Measurements from ENCODE around the gene TAF6.
A peak's percentile ranks its signal among the peaks of the same experiment; 100 is the strongest.

Gene TAF6

DNA sequence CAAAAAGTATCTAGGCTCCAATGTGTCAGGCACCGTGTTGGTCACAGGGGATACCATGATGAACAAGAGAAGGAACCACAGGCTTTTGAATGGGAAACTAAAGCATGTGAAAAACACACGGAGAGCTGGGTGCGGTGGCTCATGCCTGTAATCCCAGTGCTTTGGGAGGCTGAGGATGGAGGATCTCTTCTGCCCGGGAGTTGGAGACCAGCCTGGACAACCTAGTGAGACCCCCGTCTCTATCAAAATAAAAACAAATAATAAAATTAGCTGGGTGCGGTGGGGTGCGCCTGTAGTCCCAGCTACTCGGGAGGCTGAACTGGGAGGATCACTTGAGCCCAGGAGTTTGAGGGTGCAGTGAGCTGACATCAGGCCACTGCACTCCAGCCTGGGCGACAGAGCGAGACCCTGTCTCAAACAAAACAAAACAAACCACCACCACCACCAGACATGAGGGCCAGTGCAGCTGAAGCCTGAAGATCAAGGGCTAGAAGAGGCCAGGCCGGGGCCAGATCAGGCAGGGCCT, 31.0 kb downstream of the TAF6 start:
- TF ChIP-seq, protein P1, sequence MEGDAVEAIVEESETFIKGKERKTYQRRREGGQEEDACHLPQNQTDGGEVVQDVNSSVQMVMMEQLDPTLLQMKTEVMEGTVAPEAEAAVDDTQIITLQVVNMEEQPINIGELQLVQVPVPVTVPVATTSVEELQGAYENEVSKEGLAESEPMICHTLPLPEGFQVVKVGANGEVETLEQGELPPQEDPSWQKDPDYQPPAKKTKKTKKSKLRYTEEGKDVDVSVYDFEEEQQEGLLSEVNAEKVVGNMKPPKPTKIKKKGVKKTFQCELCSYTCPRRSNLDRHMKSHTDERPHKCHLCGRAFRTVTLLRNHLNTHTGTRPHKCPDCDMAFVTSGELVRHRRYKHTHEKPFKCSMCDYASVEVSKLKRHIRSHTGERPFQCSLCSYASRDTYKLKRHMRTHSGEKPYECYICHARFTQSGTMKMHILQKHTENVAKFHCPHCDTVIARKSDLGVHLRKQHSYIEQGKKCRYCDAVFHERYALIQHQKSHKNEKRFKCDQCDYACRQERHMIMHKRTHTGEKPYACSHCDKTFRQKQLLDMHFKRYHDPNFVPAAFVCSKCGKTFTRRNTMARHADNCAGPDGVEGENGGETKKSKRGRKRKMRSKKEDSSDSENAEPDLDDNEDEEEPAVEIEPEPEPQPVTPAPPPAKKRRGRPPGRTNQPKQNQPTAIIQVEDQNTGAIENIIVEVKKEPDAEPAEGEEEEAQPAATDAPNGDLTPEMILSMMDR (conservative IDR thresholded peaks at IDR 0.05; ENCODE audit: low read depth), result no peak
- peak overlapping the region; percentile 85 for H3K27ac ChIP-seq
- DNase-seq (ENCODE audit: low spot score), result no peak
- ChIA-PET POLR2A (ENCODE audit: low non-redundant PET) (interaction anchor here (0.7 to 1.5 kb wide), 2 partner anchors 12 to 573 kb away, joined by 4 to 10 read pairs; no protein-coding TSS in a partner anchor), CTCF (no interaction called here)

DNA sequence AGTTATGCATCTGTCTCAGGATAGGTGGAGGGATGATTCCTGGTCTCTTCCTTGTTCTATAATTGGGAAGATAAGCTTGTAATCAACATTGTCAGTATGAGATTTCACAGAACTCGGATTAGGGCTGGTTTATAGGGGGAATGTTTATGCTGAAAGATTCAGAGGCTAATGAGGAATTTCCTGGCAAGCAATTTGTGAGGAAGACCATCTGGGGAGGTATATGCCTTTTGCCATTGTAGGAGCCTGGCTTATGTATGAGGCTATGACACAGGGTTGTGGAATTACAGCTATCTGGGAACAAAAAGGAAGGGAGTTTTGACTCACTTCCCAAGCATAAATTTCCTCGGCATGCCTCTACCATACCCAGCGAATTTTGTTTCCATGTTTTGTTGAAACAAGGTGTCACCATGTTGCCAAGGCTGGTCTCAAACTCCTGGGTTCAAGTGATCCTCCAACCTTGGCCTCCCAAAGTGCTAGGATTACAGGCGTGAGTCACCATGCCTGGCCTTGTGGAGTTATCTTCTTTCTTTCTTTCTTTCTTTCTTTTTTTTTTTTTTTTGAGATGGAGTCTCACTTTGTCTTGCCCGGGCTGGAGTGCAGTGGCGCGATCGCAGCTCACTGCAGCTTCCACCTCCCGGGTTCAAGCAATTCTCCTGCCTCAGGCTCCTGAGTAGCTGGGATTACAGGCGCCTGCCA, 32.0 kb downstream of the TAF6 start:
- peak; percentile 70 for DNase-seq (ENCODE audit: low spot score)
- TF ChIP-seq, protein P1 (conservative IDR thresholded peaks at IDR 0.05; ENCODE audit: low read depth), result no peak
- POLR2A ChIA-PET (ENCODE audit: low non-redundant PET), result interaction anchor here (0.7 to 1.5 kb wide), 3 partner anchors 13 to 574 kb away, joined by 4 to 10 read pairs (median 4); no protein-coding TSS in a partner anchor
- H3K27ac ChIP-seq, result peak overlapping the region; percentile 85
- CTCF ChIA-PET, result no interaction called here

DNA sequence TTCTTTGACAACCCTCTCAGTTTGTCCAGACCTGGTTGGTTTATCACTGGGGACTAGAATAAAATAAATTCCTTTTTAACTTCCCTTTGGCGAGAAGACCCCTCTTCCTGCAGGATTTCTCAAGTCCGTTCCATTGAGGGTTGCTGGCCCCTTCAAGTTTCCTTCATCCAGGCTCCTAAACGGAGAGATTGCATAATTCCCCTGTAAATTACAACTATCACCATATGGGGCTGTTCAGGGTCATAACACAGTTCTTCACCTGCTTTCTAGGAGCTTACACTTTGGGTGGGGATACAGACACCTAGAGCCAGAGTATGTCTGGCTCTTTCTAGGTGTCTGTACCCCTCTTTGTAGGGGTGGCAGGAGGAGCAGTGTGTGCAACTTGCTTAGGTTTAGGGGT, 33.6 kb downstream of the TAF6 start:
- TF ChIP-seq, protein P1 (conservative IDR thresholded peaks at IDR 0.05; ENCODE audit: low read depth), result no peak
- DNase-seq (ENCODE audit: low spot score), result no peak
- POLR2A ChIA-PET (ENCODE audit: low non-redundant PET), result no interaction called here
- H3K27ac ChIP-seq, result peak overlapping the region; percentile 85
- CTCF ChIA-PET, result interaction anchor here (0.5 kb wide), 1 partner anchor 1493 kb away, joined by 9 read pairs; no protein-coding TSS in a partner anchor

DNA sequence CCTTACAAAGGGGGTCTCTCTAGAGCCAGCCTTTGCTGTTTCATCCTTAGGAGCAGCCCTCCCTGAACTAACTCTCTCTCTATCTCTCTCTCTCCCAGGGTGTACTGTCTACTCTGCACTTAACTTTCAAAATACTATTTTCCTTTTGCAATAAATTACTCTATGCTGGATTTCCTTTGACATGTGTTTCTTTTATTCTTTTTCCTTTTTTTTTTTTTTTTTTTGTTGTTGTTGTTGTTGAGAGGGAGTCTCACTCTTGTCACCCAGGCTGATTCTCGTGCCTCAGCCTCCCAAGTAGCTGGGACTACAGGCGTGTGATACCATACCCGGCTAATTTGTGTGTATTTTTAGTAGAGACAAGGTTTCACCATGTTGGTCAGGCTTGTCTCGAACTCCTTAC, 36.2 kb downstream of the TAF6 start:
- ChIA-PET CTCF (interaction anchor here (0.6 to 1.1 kb wide), 3 partner anchors 29 to 89 kb away, joined by 3 read pairs; no protein-coding TSS in a partner anchor), POLR2A (ENCODE audit: low non-redundant PET) (no interaction called here)
- TF ChIP-seq, protein P1 (conservative IDR thresholded peaks at IDR 0.05; ENCODE audit: low read depth), result no peak
- no peak overlapping the region for H3K27ac ChIP-seq
- no peak for DNase-seq (ENCODE audit: low spot score)

DNA sequence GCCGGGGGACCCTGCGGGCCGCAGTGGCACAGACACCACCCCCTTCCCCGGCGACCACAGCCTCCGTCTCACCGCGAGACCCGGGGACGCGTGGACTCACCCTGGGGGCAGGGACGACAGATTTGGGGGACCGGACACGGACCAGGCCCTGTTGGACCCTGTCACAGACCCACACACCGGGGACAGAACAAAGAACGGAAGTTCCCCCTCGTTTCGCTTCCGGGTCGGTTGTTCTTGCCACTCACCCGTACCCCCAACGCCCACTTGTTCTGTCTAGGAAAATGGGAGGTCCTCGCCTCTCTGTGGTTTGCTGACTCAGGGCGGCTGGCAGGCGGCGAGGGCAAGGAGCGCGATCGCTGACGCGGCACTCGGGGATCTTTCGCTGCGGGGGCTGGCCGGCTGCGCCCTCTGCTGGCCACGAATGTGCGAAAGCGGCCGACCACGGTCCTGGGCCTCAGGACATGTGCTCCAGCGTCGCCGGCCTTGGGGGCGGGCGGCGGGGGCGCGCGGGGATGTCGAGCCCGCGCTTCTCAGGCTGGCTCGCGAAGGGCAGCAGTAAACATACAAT, 37.5 kb downstream of the TAF6 start, which contains the start of gene ZNF3:
Gene ZNF3, minus strand, starts transcription at position 189 of the 568 bp plus-strand sequence. CDS start 4,366 bp downstream, outside the sequence.
- H3K27ac ChIP-seq, result peak within 1 kb of the TSS; percentile 73
- DNase-seq (ENCODE audit: low spot score), result peak; percentile 95
- ChIA-PET CTCF (interaction anchor here (0.7 kb wide), 2 partner anchors 13 to 84 kb away, joined by 5 read pairs; no protein-coding TSS in a partner anchor), POLR2A (ENCODE audit: low non-redundant PET) (no interaction called here)
- TF ChIP-seq, protein P1 (conservative IDR thresholded peaks at IDR 0.05; ENCODE audit: low read depth), result peak; percentile 99

DNA sequence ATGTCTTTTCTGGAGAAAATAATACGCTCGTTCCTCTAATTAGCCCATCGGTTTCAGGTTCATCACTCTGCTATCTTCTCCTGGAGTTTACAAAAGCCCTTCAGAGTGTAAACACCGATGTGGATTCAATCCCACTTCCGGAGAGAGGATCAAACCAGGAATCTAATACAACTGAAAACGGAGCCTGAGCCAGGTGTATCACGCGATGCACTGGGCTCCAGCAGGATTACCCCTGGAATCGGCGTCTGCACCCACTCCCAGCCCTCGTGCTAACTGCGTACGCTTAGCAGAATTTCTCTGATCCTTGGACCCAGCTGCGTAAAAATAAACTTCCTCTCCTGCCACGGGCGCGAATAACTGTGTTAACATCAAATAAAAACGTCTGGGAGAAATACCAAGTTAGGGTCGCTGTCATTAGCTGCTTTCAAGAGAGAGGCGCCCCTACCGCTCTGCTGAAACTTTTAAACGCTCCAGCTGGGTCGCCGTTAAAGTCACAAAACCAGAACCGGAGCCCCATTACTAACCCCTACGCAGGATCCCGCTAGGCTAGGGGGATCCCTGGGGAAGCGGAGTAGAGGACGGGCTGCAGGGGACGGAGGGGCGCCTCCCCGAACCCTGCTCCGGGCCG, 38.1 kb downstream of the TAF6 start:
- H3K27ac ChIP-seq, result peak overlapping the region; percentile 73
- TF ChIP-seq, protein P1 (conservative IDR thresholded peaks at IDR 0.05; ENCODE audit: low read depth), result no peak
- ChIA-PET CTCF (interaction anchor here (0.6 kb wide), 2 partner anchors 64 to 623 kb away, joined by 3 to 4 read pairs; no protein-coding TSS in a partner anchor), POLR2A (ENCODE audit: low non-redundant PET) (no interaction called here)
- no peak for DNase-seq (ENCODE audit: low spot score)

Data from RWPE1 (cell line).